ENCODE results near the gene COL27A1. TPM values are rescaled to one million over a fixed set of nuclear protein-coding genes. Genes with fewer than 3 reads are reported as not detected.

The COL27A1 gene
- total RNA-seq, 1 experiment from 2014 or later, result 17.6 TPM

- peak; percentile 61 for DNase-seq (ENCODE audit: low spot score)
Measured at GRCh38 chr9:114339130-114339908, 184.0 kb downstream of the COL27A1 start.

- no peak for DNase-seq (ENCODE audit: low spot score)
Measured at GRCh38 chr9:114341152-114341830, 186.0 kb downstream of the COL27A1 start.

- no peak for DNase-seq (ENCODE audit: low spot score)
Measured at GRCh38 chr9:114341991-114342390, 186.7 kb downstream of the COL27A1 start.

- no peak for DNase-seq (ENCODE audit: low spot score)
Measured at GRCh38 chr9:114342755-114343440, 187.6 kb downstream of the COL27A1 start.

- no peak for DNase-seq (ENCODE audit: low spot score)
Measured at GRCh38 chr9:114343471-114344187, 188.3 kb downstream of the COL27A1 start.

- no peak for DNase-seq (ENCODE audit: low spot score)
Measured at GRCh38 chr9:114344188-114344566, 188.8 kb downstream of the COL27A1 start.

- DNase-seq (ENCODE audit: low spot score), result no peak
Measured at GRCh38 chr9:114344692-114345091, 189.4 kb downstream of the COL27A1 start.

- DNase-seq (ENCODE audit: low spot score), result no peak
Measured at GRCh38 chr9:114345493-114346065, 190.2 kb downstream of the COL27A1 start.

- DNase-seq (ENCODE audit: low spot score), result no peak
Measured at GRCh38 chr9:114346146-114346545, 190.8 kb downstream of the COL27A1 start.

GRCh38 chr9:114347675-114348074 is 192.3 kb downstream of the COL27A1 start:
- DNase-seq (ENCODE audit: low spot score), result no peak

GRCh38 chr9:114348261-114348905 is 193.0 kb downstream of the COL27A1 start:
- no peak for DNase-seq (ENCODE audit: low spot score)

- DNase-seq (ENCODE audit: low spot score), result peak; percentile 6
Measured at GRCh38 chr9:114348906-114349482, 193.7 kb downstream of the COL27A1 start.

- no peak for DNase-seq (ENCODE audit: low spot score)
Measured at GRCh38 chr9:114349713-114350480, 194.6 kb downstream of the COL27A1 start.

GRCh38 chr9:114350636-114351401 is 195.5 kb downstream of the COL27A1 start:
- DNase-seq (ENCODE audit: low spot score), result no peak

GRCh38 chr9:114351932-114352331 is 196.6 kb downstream of the COL27A1 start:
- DNase-seq (ENCODE audit: low spot score), result no peak

GRCh38 chr9:114355821-114356220 is 200.5 kb downstream of the COL27A1 start:
- DNase-seq (ENCODE audit: low spot score), result no peak

GRCh38 chr9:114356792-114357191 is 201.5 kb downstream of the COL27A1 start:
- no peak for DNase-seq (ENCODE audit: low spot score)

GRCh38 chr9:114357360-114357759 is 202.0 kb downstream of the COL27A1 start:
- no peak for DNase-seq (ENCODE audit: low spot score)

GRCh38 chr9:114357911-114358328 is 202.6 kb downstream of the COL27A1 start:
- no peak for DNase-seq (ENCODE audit: low spot score)
